K562 (cell line): Measurements from ENCODE around the gene CHCHD4. TPM values are rescaled to one million over a fixed set of nuclear protein-coding genes. Genes with fewer than 3 reads are reported as not detected.

Experiments
- AFF1 ChIP-seq, 2 experiments: fragments of 450-650 bp; IDR thresholded peaks; 2 replicates each; pipeline ENCODE4 v1.6.1; 2018; ENCODE audit warnings: mild to moderate bottlenecking in 2 of 2, low read depth in 1 of 2; ENCODE audit not compliant: partially characterized antibody in 2 of 2
- BCLAF1 ChIP-seq, 2 experiments: fragments of 450-650 bp in 1 of 2; IDR thresholded peaks; 2 replicates each; pipeline ENCODE4 v1.6.1; 2011 to 2017; ENCODE audit warnings: low read depth in 2 of 2, antibody characterized with exemption in 1 of 2, borderline replicate concordance in 1 of 2, low read length in 1 of 2, mild to moderate bottlenecking in 1 of 2, mixed read lengths in 1 of 2; ENCODE audit not compliant: control insufficient read depth in 1 of 2
- CBX5 ChIP-seq: IDR thresholded peaks from 2 replicates; pipeline ENCODE4 v1.6.1; 2014; ENCODE audit warnings: low read depth, borderline replicate concordance
- CREB1 ChIP-seq, 2 experiments: sonication (generic) in 1 of 2; formaldehyde crosslinking in 1 of 2; IDR thresholded peaks; 2 replicates each; pipeline versions ENCODE4 v1.6.1 to v1.8.0; 2012 to 2022; ENCODE audit warnings: inconsistent platforms in 1 of 2, mild to moderate bottlenecking in 1 of 2, missing genetic modification reagents in 1 of 2, moderate library complexity in 1 of 2
- ERF ChIP-seq: fragments of 450-650 bp; formaldehyde crosslinking; IDR thresholded peaks from 2 replicates; pipeline ENCODE4 v1.4.0; 2020; ENCODE audit warnings: mild to moderate bottlenecking, mixed read lengths
- LCOR ChIP-seq: sonication (generic); formaldehyde crosslinking; IDR thresholded peaks from 2 replicates; pipeline ENCODE4 v1.8.0; 2022; ENCODE audit warnings: mild to moderate bottlenecking, missing genetic modification reagents
- TSC22D4 ChIP-seq: fragments of 450-650 bp; IDR thresholded peaks from 2 replicates; pipeline ENCODE4 v1.6.1; 2016; ENCODE audit warnings: missing genetic modification characterization, missing biosample characterization, control low read depth
- ZBTB1 ChIP-seq: sonication (generic); formaldehyde crosslinking; IDR thresholded peaks from 2 replicates; pipeline ENCODE4 v1.8.1; 2023; ENCODE audit warnings: missing genetic modification reagents, low read depth, mild to moderate bottlenecking, borderline replicate concordance
- ZFP91 ChIP-seq: sonication (generic); formaldehyde crosslinking; IDR thresholded peaks from 2 replicates; pipeline ENCODE4 v1.8.0; 2022; ENCODE audit warnings: mild to moderate bottlenecking, missing genetic modification reagents
- ZNF175 ChIP-seq: fragments of 200-800 bp; sonication (Bioruptor generic); IDR thresholded peaks from 2 replicates; pipeline ENCODE4 v1.6.1; 2016; ENCODE audit warnings: low read depth, mild to moderate bottlenecking, missing genetic modification characterization, missing compliant biosample characterization
- polyA plus RNA-seq, 8 experiments: library from polyadenylated mRNA; depleted of rRNA in 4 of 8; stranded (reverse) in 5 of 8; unstranded in 3 of 8; fragments of >200 nt; fragmentation: Nextera tagmentation in 2 of 8; fragmentation: Illumina TruSeq in 1 of 8; extraction: Ambion mirVana in 2 of 8; extraction: Trizol in 1 of 8; gene quantifications; 2 replicates each; pipeline versions ENCODE4 v1.2.1 to v1.2.3, GENCODE V29; 2011 to 2014; ENCODE audit warnings: inconsistent platforms in 1 of 8, missing spikeins in 1 of 8
- total RNA-seq, 7 experiments: library from RNA; depleted of rRNA in 6 of 7; stranded (reverse); fragments of >200 nt in 6 of 7; fragmentation: Illumina TruSeq in 2 of 7; extraction: Trizol in 2 of 7; gene quantifications; 2 replicates each; pipeline versions ENCODE4 v1.2.1 to v1.2.3, GENCODE V29; 2011 to 2021; ENCODE audit warnings: low replicate concordance in 1 of 7
- TF ChIP-seq, protein P1 (sequence below): fragments of 250-450 bp; sonication (Bioruptor Pico); IDR thresholded peaks from 2 replicates; pipeline ENCODE4 v1.9.0; 2021; ENCODE audit warnings: mild to moderate bottlenecking, inconsistent platforms
- TF ChIP-seq, protein P2 (sequence below): fragments of 450-650 bp; formaldehyde crosslinking; IDR thresholded peaks from 2 replicates; pipeline ENCODE4 v1.4.0; 2020; ENCODE audit warnings: mild to moderate bottlenecking, moderate library complexity

Gene CHCHD4
- total and polyA plus RNA-seq, 9 of the 15 experiments (the other 6 are each of a cell fraction or from before 2014, with no cell fraction given), result 55.4 to 225 (median 77.2) TPM

GRCh38 chr3:14124615-14125192, at the start of gene CHCHD4, which contains the start of gene TMEM43 (continued):
- TF ChIP-seq AFF1 (IDR thresholded peaks at IDR 0.05; ENCODE audit: low read depth in 1 of 2, partially characterized antibody in 2 of 2), result peak in 1 of 2 experiments; percentile 96
- TF ChIP-seq CREB1 (IDR thresholded peaks at IDR 0.05), result peak; percentile 78
- peak; percentile 68; the same call in 1 of the 2 replicates for TF ChIP-seq CREB1 (CRISPR knock-in tag; IDR thresholded peaks at IDR 0.05)
- TF ChIP-seq, protein P1, sequence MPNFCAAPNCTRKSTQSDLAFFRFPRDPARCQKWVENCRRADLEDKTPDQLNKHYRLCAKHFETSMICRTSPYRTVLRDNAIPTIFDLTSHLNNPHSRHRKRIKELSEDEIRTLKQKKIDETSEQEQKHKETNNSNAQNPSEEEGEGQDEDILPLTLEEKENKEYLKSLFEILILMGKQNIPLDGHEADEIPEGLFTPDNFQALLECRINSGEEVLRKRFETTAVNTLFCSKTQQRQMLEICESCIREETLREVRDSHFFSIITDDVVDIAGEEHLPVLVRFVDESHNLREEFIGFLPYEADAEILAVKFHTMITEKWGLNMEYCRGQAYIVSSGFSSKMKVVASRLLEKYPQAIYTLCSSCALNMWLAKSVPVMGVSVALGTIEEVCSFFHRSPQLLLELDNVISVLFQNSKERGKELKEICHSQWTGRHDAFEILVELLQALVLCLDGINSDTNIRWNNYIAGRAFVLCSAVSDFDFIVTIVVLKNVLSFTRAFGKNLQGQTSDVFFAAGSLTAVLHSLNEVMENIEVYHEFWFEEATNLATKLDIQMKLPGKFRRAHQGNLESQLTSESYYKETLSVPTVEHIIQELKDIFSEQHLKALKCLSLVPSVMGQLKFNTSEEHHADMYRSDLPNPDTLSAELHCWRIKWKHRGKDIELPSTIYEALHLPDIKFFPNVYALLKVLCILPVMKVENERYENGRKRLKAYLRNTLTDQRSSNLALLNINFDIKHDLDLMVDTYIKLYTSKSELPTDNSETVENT (CRISPR knock-in tag), result peak; percentile 86
- peak; percentile 83; the same call in 1 of the 2 replicates for TF ChIP-seq CBX5
- TF ChIP-seq TSC22D4 (tag), result no peak
- 0 out of 4 replicates have a peak, but pooled peaks of 1 of the 2 experiments have one; percentile 15 for TF ChIP-seq BCLAF1 (IDR thresholded peaks at IDR 0.05; ENCODE audit: borderline replicate concordance in 1 of 2, control insufficient read depth in 1 of 2, low read depth in 2 of 2, low read length in 1 of 2)
- TF ChIP-seq, protein P2, sequence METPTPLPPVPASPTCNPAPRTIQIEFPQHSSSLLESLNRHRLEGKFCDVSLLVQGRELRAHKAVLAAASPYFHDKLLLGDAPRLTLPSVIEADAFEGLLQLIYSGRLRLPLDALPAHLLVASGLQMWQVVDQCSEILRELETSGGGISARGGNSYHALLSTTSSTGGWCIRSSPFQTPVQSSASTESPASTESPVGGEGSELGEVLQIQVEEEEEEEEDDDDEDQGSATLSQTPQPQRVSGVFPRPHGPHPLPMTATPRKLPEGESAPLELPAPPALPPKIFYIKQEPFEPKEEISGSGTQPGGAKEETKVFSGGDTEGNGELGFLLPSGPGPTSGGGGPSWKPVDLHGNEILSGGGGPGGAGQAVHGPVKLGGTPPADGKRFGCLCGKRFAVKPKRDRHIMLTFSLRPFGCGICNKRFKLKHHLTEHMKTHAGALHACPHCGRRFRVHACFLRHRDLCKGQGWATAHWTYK (CRISPR knock-in tag), result peak; percentile 36; the same call in 1 of the 2 replicates
- TF ChIP-seq LCOR (CRISPR knock-in tag), result no peak; the same call in 1 of the 2 replicates
- TF ChIP-seq ZFP91 (CRISPR knock-in tag), result 0 out of 2 replicates have a peak, but pooled peaks have one; percentile 40
- TF ChIP-seq ZNF175 (CRISPR knock-in tag), result peak; percentile 88; the same call in 1 of the 2 replicates
- peak; percentile 13; the same call in 1 of the 2 replicates for TF ChIP-seq ZBTB1
- TF ChIP-seq ERF (CRISPR knock-in tag), result 0 out of 2 replicates have a peak, but pooled peaks have one; percentile 50
